Measurements from ENCODE around the gene COLGALT1. TPM values are rescaled to one million over a fixed set of nuclear protein-coding genes. Genes with fewer than 3 reads are reported as not detected.

COLGALT1 gene
- total and polyA plus RNA-seq, 9 of the 15 experiments (the other 6 are each of a cell fraction or from before 2014, with no cell fraction given): 4.9 to 119 (median 82.6) TPM

- TF ChIP-seq HMBOX1 (IDR thresholded peaks at IDR 0.05) (no peak), LARP7 (IDR thresholded peaks at IDR 0.05) (no peak)
Measured at GRCh38 chr19:17627921-17628320, 72.5 kb downstream of the COLGALT1 start (continued).

GRCh38 chr19:17629760-17630159, 74.3 kb downstream of the COLGALT1 start:
- no peaks in the 10 kb centered on the region for H3K79me2 ChIP-seq (ENCODE audit: control insufficient read depth, insufficient read depth, low read length)
- no peak overlapping the region for H3K9ac ChIP-seq (ENCODE audit: insufficient read depth in 1 of 2, low read depth in 2 of 2, low read length in 2 of 2)
- no peak overlapping the region for H3K4me3 ChIP-seq
- no peaks in the 10 kb centered on the region for H3K36me3 ChIP-seq (ENCODE audit: control insufficient read depth, insufficient read depth, low read length)
- H3K9me3 ChIP-seq (replicated peaks; ENCODE audit: control insufficient read depth, insufficient read depth, low read depth, low read length): no peaks in the 10 kb centered on the region
- 0 out of 5 replicates have a peak, but pooled peaks cover 0 to 3% of the 10 kb centered on the region in 2 experiments for H3K4me1 ChIP-seq (replicated peaks in 1 of 2; ENCODE audit: control insufficient read depth in 2 of 2, insufficient read depth in 2 of 2, low read length in 2 of 2)
- 4% methylated on average over 2 of the region's 2 CpGs for WGBS (ENCODE audit: insufficient coverage, low coverage, missing lambda C conversion rate)
- H2AFZ ChIP-seq (ENCODE audit: low read depth, low read length): no peak overlapping the region
- CTCF ChIA-PET (ENCODE audit: low intra/inter-chr PET ratio): no interaction called here
- no peaks in the 10 kb centered on the region; the same call in 1 of the 2 replicates for H4K20me1 ChIP-seq (replicated peaks; ENCODE audit: control insufficient read depth, insufficient read depth, low read length)
- no peak for ATAC-seq
- no peak for DNase-seq (ENCODE audit: extremely low read depth in 1 of 4, low spot score in 3 of 4)
- no peak for FAIRE-seq
- H3K27ac ChIP-seq (ENCODE audit: extremely low read depth, low read depth, low read length): no peak overlapping the region
- intact Hi-C loops (cut with micrococcal nuclease) (no loop called here), in situ Hi-C loops (cut with MboI) (no loop called here)
- BruUV-seq (replicated peaks): no TSS peak
- peaks cover 10 to 31% of the 10 kb centered on the region in 2 experiments; a peak in 4 of 5 replicates for H3K27me3 ChIP-seq (ENCODE audit: control insufficient read depth in 2 of 2, insufficient read depth in 2 of 2, low read length in 2 of 2)
- POLR2A ChIA-PET: no interaction called here
- H3K4me2 ChIP-seq (ENCODE audit: insufficient read depth, low read length): no peak overlapping the region
- H3K9me1 ChIP-seq (ENCODE audit: control insufficient read depth, insufficient read depth, low read length): no peaks in the 10 kb centered on the region
- TF ChIP-seq SMAD1 (IDR thresholded peaks at IDR 0.05; ENCODE audit: low read depth, low read length, partially characterized antibody) (no peak), PHF20 (IDR thresholded peaks at IDR 0.05; ENCODE audit: partially characterized antibody) (no peak), HNRNPUL1 (IDR thresholded peaks at IDR 0.05; ENCODE audit: low read length) (no peak), RBM15 (IDR thresholded peaks at IDR 0.05; ENCODE audit: insufficient read depth, low read length) (no peak), SRSF7 (optimal IDR thresholded peaks at IDR 0.05; ENCODE audit: low read depth, low read length) (no peak), TSHZ1 (CRISPR knock-in tag; IDR thresholded peaks at IDR 0.05) (no peak), ZNF395 (CRISPR knock-in tag; IDR thresholded peaks at IDR 0.05) (no peak), HSF4 (CRISPR knock-in tag; IDR thresholded peaks at IDR 0.05; ENCODE audit: borderline replicate concordance) (no peak), KDM1A (IDR thresholded peaks at IDR 0.05) (peak; percentile 76 to 82; a peak in 3 of 4 replicates), PTTG1 (tag; IDR thresholded peaks at IDR 0.05; ENCODE audit: low read depth) (no peak), EHMT2 (IDR thresholded peaks at IDR 0.05) (peak; percentile 82), ELF4 (CRISPR knock-in tag; IDR thresholded peaks at IDR 0.05) (no peak), NFIC (IDR thresholded peaks at IDR 0.05) (no peak), SRF (CRISPR knock-in tag; IDR thresholded peaks at IDR 0.05) (no peak)

Data from K562 (cell line).